GM21447 (cell line): ENCODE measurements around the gene RAB20.
"Not testable (repeated sequence)": the region's sequence is repeated elsewhere in the genome, so short reads cannot be mapped to it uniquely, and the experiment has no call there.

Source experiments
- ATAC-seq: cut with Tn5 transposase; IDR thresholded peaks from one replicate; pipeline ENCODE4 v1.9.1; 2021; ENCODE audit not compliant: unreplicated experiment

RAB20 gene

DNA sequence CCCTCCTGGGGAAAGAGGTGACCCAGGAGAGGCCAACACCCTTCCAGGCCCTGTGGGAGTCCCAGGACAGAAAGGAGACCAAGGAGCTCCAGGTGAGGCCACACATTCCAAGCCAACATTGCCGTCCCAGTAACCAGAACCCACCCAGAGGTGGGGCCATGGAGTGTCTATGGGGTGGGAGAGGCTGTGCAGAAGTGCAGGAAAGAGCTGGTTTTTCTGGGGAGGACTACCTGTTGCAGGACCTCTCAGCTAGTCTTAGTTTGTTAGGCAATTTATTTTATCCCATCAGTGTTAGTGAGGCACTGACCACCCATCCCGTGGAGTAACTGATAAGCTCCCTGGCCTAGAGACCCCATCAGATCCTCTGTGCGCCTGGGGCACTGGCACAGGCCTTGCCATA lies 66.1 kb downstream of the RAB20 start:
- ATAC-seq, result no peak

DNA sequence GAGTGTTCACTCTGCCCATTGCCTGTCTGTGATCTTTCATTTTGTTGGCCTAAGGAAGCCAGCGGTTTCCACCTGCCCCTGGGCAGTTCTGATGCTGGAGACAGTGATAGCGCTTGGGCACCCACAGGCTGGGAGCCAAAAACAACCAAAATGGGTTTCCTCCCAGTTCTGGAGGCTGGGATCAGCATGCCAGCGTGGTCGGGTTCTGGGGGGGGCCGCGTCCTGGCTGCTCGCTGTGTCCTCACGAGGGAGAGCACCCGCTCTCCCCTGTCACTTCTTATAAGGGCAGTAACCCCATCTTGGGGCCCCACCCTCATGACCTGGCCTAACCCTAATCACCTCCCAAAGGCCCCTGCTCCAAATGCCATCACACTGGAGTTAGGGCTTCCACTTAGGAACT lies 67.9 kb downstream of the RAB20 start:
- no peak for ATAC-seq

DNA sequence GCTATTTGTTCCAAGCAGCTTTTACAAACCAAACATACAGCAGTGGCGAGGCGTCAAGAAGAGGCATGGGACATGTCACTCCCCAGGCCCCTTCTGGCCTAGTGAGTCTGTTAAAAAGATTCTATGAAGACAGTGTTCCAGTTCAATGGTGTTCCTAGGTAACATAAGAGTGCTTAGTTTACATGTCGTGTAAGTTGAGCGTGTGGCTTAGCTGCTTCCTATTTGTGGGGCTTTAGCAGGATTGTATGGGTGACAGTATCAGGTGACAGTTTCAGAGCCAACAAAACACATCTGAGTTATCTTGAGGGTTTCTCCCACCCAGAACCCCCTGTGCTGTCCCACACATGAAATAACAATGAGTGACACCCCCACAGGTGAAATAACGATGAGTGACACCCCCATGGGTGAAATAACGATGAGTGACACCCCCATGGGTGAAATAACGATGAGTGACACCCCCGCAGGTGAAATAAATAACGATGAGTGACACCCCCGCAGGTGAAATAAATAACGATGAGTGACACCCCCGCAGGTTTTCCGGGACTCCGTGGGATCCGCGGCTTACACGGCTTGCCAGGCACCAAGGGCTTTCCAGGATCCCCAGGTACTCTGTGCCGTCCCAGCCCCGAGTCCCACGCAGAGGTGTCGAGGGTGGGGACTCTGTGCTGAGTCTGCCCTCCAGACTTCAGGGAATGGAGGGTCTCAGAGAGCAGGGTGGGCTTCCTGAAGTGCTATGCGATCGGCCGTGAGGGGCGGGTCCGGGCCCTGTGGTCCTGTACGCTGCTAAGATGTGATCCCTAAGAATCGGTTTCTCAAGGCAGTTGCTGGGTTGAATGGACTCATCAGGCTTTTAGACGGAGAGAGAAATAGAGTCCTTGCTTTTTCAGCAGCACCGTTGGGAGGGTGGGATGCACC lies 68.6 kb downstream of the RAB20 start:
- ATAC-seq, result no peak

DNA sequence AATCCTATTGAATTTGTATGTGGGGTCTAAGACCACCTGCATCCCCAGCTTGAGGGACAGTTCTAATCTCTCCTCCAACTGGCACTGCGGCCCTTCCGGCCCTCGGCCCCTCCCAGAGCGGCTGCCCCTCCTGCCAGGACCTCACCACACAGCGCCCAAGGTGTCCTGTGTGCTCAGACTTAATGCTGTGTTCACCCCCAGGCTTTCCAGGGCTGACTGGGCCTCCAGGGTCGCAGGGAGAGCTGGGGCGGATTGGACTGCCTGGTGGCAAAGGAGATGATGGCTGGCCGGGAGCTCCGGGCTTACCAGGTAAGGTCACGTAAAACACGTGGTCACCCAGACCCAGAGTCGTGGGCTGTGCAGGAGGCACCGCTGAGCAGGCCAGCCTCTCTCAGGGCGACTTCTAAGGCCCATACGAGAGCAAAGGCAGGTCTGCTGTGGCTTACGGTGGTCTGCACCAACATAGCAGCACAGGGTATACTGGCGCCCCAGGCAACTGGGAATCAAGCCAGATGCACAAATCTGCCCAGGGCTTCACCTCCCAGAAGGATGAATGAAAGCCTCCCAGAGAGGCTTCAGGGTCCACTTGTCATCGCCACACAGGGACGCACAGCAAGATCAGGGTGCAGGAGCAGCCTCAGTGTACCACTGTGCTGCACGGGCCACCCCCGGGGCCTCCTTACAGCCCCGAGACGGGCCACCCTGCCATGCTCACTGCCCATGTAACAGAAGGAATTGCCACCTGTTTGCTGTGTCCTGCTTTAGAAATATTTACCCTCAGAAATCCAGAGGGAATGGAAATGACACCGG lies 69.4 kb downstream of the RAB20 start:
- no peak for ATAC-seq

DNA sequence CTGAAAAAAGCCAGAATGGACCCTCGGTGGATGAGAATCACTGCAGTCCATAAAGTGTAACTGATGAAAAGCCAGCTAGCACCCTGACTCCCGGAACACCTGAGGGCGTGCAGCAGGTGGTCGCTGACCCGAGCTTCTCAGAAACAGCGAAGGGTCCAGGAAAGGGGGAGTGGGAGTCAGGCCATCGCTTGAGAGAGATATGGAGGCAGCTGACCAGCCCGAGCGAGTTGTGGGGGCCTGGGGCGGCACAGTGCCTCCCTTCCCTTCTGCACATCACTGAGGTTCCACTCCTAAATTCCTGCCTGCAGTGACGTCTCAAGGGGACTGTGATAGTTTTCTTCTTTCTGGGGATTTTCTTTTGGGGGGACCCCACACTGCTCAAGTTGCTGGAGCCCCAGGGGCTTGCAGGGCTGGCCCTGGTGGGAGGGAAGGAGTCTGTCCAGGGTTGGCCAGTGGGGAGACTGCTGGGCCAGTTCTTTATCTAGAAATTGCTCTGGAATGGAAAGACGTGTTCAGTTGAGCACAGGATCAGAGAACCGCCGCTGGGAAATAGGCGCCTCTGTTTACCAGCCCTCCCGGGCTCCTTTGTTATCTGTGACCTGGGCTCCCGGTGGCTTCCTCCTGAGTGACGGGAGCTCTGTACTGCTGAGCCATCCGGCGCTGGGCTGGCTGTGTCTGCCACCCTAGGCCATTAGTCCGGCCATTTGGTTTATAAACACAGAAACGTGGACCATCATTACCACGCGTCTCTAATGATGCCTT lies 71.3 kb downstream of the RAB20 start:
- no peak for ATAC-seq

DNA sequence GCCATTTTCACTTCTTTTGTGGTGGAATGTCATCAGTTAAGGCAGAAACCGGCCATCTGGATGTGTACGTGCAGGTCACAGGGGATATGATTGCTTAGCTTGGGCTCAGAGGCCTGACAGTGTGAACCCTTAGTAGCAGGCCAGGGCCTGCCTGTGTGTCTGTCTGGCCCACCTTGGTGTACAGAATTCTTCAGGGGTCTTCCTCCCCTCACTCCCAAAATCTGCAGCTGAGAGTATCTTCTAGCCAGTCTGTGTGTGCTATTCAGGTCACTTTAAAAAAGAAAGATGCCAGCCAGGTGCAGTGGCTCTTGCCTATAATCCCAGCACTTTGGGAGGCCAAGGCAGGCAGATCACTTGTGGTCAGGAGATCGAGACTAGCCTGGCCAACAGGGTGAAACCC lies 74.6 kb downstream of the RAB20 start:
- ATAC-seq, result not testable (repeated sequence)

DNA sequence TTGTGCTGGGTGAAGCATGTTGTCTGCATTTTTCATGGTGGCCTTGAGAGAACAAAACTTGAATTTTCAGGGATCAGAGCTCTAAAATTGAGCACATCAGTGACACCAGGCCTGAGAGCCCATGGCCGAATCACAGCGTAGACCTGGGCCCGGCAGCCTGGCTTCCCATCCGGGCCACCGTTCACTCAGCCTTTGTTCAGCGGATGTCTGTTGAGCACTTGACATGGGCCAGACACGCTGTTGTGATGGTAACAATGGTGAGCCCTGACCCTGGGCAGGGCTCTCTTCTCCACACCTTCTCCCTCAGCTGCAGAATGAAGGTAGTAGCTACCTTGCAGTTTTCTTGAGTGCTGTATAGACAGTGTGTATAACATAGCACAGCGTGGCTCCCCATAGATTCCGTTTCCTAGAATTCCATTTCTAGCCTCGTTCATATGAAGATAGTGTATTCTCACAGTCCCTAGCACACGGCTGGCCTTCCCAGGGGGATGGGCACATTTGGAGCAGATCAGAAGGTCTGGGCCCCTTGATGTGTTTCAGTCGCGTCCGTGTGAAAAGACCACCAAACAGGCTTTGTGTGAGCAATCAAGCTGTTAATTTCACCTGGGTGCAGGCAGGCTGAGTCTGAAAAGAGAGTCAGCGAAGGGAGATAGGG lies 75.3 kb downstream of the RAB20 start:
- ATAC-seq, result no peak

DNA sequence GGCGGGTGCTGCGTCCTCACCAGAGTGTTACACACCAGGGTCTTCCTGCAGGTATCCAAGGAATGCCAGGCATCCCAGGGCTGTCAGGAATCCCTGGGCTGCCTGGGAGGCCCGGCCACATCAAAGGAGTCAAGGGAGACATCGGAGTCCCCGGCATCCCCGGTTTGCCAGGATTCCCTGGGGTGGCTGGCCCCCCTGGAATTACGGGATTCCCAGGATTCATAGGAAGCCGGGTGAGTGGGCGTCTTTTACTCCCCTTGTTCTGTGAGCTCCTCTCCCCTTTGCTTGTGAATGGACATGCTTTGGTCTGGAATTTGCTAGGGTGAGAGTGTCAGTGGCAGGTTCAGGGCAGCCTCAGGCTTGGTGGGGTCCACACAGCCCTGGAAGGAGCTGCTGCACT lies 75.9 kb downstream of the RAB20 start:
- ATAC-seq, result no peak

DNA sequence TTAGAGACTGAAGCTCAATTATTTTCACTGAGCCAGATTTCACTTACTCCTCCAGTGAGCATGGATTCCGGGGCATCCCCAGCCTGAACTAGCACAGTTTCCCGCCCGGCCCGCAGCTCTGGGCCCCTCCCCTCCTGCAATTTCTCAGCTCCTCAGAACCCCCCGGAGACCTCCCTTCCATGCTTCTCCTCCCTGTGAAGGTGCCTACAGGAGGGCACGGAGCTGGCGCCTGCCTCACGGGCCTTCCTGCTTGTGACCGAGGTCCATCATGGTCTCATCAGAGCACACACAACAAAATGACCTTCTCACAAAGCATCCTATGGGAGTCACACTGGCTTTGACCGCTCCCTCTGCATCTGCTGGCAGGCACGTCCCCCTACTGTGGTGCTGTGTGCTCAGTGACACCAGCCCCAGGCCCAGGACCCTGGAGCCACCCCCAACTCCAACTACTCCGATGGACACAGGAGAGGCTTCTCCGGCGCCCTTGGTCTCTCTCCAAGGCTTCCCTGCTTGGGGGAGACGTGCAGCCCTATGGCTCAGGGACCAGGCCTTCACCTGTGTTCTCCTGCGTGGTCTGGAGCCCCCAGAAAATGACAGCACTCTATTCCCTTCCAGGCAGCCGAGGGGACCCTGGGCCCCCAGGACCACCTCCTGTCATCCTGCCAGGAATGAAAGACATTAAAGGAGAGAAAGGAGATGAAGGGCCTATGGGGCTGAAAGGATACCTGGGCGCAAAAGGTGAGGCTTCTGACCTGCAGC lies 77.1 kb downstream of the RAB20 start:
- ATAC-seq, result no peak

DNA sequence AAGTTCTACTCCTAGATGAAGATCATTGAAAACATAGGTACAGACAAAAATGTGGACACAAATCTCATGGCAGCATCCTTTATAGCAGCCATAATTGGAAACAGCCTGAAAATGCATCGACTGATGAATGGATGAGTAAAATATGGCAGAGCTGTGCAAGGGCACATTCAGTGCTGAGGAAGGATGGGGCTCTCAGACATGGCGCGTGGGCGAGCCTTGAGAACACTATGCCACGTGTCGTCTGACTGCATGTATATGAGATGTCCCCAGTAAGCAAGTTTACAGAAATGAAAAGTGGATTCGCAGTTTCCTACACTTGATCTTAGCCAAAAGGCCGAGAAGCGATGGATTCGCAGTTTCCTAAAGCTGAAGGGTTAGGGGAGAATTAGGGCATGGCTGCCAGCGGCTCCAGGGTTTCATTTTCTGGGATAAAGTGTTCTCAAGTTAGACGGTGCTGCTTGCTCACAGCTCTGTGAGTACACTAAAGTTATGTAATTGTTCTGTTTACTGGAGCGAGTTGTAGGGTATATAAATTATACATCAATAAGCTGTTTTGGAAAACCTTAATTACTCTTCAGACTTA lies 78.0 kb downstream of the RAB20 start:
- ATAC-seq, result no peak

DNA sequence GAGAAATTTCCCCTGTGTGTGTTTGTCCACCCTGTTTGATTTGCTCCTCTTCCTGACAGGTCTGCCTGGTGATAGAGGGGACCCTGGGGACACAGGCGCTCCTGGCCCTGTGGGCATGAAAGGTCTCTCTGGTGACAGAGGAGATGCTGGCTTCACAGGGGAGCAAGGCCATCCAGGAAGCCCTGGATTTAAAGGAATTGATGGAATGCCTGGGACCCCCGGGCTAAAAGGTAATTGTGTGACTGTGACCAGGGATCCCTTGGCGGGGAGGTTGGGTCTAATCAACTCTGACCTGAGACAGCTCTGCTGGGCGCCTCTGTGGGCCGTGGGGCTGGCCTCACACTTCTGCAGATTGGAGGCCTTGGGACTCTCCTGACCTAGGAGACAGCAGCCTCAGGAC lies 81.4 kb downstream of the RAB20 start:
- no peak for ATAC-seq

DNA sequence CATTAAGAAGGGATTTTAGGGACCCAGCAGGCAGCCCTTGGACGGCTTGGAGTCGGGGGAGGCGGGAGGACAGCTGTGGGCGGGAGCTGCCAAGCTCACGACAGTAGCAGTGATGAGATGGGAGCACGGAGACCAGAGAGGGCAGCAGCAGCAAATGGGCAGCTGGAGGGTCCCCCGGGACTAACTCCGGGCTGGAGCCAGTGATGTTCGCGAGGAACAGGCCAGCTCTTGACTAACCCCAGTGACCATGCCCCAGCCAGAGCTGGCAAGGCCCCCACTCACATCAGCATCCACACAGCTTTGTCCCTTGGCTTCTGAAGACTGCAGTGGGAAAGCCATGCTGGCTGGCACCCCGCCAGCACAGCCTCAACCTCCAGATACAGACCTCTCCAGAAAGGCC lies 81.9 kb downstream of the RAB20 start:
- ATAC-seq, result no peak

DNA sequence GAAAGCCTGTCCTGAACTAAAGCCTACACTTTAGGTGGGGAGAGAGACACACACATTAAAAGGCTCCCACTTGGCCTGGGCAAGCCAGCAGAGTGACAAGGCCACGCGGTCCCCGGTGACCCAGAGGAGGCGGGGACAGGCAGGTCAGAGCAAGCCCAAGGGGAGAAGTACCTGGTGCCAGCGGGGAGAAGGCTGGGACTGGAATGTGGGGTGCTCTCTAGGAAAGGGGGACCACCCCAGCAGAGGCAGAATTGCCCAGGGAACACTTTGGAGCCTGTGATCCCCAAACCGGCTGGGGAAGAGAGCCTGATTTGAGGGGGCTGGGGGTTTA lies 82.3 kb downstream of the RAB20 start:
- ATAC-seq, result no peak

DNA sequence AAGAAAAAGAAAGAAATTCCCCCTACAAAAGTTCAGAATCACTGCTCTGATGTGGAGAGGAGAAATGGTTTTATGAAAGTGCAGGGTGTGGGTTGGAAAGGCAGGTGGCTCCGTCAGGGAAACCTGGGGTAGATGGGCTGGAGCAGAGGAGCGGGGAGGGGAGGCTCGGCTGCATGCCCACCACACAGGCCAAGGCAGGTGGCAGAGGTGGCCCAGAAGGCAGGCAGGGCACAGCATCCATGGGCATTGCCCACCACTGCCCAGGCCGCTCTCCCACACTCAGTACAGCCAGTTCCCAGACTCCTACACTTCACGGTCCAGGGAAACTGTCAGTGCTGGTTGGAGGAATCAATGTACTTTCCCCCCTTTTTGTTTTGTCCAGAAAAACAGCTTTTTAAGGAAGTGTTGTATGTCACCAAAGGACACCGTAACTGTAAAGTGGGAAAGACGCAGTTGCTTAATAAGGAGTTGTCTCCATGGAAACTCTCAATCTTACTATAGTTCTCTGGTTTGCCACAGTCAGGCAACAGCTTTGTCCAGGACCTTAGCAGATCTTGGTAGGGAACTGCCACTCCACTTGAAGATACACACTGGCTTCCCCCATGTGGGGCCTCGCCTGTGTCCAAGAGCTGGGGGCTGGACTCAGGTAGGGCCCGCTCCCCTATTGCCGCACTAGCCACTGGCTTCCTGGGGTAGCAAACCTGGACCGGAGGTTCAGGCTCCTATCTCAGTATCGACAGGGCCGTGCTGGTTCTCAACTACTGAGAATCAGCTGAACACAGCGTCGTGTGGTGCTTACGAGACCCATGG lies 82.9 kb downstream of the RAB20 start:
- no peak for ATAC-seq

DNA sequence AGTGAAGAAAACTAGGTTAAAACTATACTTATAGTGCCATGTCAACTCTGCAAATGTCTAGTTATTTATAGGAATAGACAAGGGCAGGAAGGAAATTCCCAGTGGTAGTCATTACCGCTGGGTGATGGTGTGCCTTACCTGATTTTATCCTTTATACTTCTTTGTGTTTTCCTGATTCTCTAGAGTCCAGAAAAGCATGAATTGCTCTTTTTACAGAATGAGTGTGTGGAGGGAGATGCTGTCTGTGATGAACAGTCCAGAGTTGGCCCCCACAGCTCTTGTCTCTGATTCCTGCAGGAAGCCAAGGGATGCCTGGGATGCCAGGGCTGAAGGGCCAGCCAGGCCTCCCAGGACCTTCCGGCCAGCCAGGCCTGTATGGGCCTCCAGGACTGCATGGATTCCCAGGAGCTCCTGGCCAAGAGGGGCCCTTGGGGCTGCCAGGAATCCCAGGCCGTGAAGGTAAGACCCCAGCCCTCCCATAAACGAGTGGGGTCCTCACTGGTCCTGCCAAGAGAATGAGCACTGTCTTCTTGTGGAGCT lies 83.7 kb downstream of the RAB20 start:
- ATAC-seq, result no peak

DNA sequence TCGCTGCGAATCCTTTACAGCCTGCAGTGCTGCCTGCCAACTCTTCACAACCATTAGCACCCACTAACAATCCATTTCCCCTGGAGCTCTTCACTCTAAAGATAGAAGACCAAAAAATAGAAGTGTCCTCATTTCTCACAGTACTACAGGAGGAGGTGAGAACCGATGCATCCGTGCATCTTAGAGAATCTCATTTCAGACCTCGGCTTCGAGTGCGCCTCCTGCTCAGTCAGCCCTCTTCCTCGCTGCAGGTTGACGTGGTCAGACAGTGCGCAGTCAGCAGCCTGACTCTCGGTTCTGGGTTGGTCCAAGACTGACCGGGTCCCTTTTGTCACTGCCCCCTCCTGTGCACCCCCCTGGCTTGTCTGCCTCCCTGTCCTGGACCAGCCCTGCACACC lies 85.3 kb downstream of the RAB20 start:
- no peak for ATAC-seq

DNA sequence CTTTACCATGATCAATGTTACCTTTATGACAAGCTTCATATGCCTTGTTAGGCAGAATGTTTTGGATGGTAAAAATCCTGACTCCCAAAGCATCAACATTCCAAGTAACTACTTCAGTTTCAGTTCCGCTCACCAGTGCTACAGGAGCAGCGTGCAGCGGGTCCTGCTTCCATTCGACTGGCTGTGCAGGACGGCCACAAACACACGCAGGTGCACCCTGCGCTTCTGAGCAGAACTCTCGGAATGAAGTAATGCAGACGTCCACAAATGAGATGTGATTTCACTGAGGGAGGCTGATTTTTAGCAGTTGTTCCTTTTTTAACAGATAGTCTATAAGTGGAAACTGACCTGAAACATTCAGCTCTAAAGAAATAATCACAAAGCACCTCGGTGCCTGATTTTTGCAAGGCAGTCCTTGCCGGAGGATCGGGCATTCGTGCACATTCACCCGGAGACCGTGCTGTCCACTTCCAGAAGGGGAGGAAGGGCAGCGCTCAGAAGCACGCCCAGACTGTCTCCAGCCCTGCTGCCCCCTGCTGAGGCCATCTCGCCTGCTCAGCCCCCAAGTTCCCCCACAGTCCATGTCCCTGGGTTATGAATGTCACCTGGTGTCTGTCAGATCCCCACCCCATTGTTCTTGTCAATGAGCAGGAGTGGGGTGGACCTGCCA lies 85.8 kb downstream of the RAB20 start:
- ATAC-seq, result no peak

DNA sequence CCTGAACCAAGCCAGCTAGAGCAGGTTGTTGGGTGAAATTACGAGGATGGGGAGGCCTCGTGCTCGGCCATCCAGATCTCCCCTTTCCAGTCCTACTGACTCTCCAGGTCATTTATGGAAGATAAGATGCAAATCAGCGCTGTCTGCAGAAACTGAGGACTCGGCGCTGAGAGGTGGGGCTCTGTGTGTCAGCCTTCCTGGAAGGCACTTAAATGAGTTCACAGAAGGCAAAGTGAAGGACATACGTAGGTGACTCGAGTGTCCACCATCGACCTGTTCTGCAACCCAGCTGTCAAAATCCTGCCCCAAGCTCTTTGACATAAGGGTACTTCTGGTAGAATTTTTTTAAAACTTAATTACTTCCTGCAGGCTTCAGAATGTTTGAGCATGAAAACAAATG lies 86.4 kb downstream of the RAB20 start:
- no peak for ATAC-seq
